Measurements from ENCODE around the gene CSGALNACT2. TPM values are rescaled to one million over a fixed set of nuclear protein-coding genes. Genes with fewer than 3 reads are reported as not detected.
A peak's percentile ranks its signal among the peaks of the same experiment; 100 is the strongest.

The CSGALNACT2 gene
- total RNA-seq, 1 experiment from 2014 or later = 8.9 TPM

DNA sequence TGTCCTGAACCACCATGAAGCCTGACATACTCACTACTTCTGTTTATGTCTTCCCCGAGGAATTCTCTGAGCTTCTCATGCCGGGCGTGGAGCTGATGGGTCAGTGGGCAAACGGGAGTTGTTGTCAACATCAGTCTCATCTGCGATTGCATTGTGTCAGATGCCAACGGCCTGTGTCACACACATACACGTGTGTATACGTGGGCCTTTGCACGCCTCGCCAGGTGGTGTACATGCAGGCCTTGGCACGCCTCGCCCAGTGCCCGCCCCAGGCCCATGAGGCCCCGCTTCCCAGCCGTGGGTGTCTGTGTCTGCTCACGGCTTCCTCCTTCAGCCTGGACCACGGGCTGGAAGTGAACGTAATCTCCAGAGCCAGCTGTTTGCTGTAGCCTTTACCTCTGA lies 7.5 kb upstream of the CSGALNACT2 start:
- Mint-ChIP-seq H3K4me1 (peaks cover 8 to 9% of the 10 kb centered on the region in 2 experiments), H3K27me3 (ENCODE audit: low read depth) (peaks cover 2% of the 10 kb centered on the region), H3K4me3 (no peak overlapping the region), H3K27ac (no peak overlapping the region; a peak in 1 of 7 replicates), H3K36me3 (ENCODE audit: insufficient read depth in 1 of 3, low read depth in 3 of 3) (peaks cover 0 to 2% (median 0%) of the 10 kb centered on the region in 3 experiments; a peak in 2 of 7 replicates), H3K9me3 (no peaks in the 10 kb centered on the region)
- H2AK5ac ChIP-seq (ENCODE audit: insufficient read length, low read length) = no peak overlapping the region
- H2BK120ac ChIP-seq (ENCODE audit: low read depth, low read length, poor library complexity, severe bottlenecking) = no peak overlapping the region
- no peaks in the 10 kb centered on the region for H4K20me1 ChIP-seq (ENCODE audit: control insufficient read depth, insufficient read depth, insufficient read length)
- no peaks in the 10 kb centered on the region for H3K79me2 ChIP-seq (ENCODE audit: insufficient read depth, low read length)
- H4K8ac ChIP-seq (replicated peaks; ENCODE audit: insufficient read length, low read depth, low read length) = no peak overlapping the region
- H3K18ac ChIP-seq (ENCODE audit: insufficient read length, low read depth, low read length) = no peak overlapping the region
- H3K4me2 ChIP-seq (ENCODE audit: insufficient read depth, insufficient read length, low read length) = no peak overlapping the region
- H2BK20ac ChIP-seq (ENCODE audit: low read depth, low read length, poor library complexity, severe bottlenecking) = no peak overlapping the region
- no peak overlapping the region for H4K91ac ChIP-seq (ENCODE audit: insufficient read length, low read depth, low read length)
- H3K27ac ChIP-seq (ENCODE audit: insufficient read length, low read depth, low read length) = no peak overlapping the region
- H3K23ac ChIP-seq (ENCODE audit: insufficient read length, low read depth, low read length) = no peak overlapping the region
- no peak overlapping the region for H3K4ac ChIP-seq (ENCODE audit: low read depth, low read length)
- H3K27me3 ChIP-seq (ENCODE audit: insufficient read depth, low read length) = no peaks in the 10 kb centered on the region
- WGBS (ENCODE audit: extremely low coverage, insufficient read length, low lambda C conversion rate) = no CpG with 5 or more reads among the region's 18 CpGs
- no peak overlapping the region for H2BK5ac ChIP-seq (ENCODE audit: insufficient read length, low read length)
- H3K9ac ChIP-seq (ENCODE audit: extremely low read depth, insufficient read length, low read length) = no peak overlapping the region
- H2AFZ ChIP-seq (ENCODE audit: low read length) = no peak overlapping the region
- H2BK12ac ChIP-seq (ENCODE audit: insufficient read length, low read depth, low read length) = no peak overlapping the region
- TF ChIP-seq, protein P1, sequence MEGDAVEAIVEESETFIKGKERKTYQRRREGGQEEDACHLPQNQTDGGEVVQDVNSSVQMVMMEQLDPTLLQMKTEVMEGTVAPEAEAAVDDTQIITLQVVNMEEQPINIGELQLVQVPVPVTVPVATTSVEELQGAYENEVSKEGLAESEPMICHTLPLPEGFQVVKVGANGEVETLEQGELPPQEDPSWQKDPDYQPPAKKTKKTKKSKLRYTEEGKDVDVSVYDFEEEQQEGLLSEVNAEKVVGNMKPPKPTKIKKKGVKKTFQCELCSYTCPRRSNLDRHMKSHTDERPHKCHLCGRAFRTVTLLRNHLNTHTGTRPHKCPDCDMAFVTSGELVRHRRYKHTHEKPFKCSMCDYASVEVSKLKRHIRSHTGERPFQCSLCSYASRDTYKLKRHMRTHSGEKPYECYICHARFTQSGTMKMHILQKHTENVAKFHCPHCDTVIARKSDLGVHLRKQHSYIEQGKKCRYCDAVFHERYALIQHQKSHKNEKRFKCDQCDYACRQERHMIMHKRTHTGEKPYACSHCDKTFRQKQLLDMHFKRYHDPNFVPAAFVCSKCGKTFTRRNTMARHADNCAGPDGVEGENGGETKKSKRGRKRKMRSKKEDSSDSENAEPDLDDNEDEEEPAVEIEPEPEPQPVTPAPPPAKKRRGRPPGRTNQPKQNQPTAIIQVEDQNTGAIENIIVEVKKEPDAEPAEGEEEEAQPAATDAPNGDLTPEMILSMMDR (conservative IDR thresholded peaks at IDR 0.05) = no peak
- H3K79me1 ChIP-seq (ENCODE audit: insufficient read depth, low read depth, low read length, poor library complexity, severe bottlenecking) = no peaks in the 10 kb centered on the region
- H2BK15ac ChIP-seq (ENCODE audit: low read depth, low read length) = no peak overlapping the region
- peak; percentile 20 for DNase-seq
- H3K14ac ChIP-seq (ENCODE audit: insufficient read depth, low read length) = no peak overlapping the region
- no peak overlapping the region for H3K56ac ChIP-seq (ENCODE audit: insufficient read length, low read depth, low read length)
- H3K9me3 ChIP-seq (ENCODE audit: control insufficient read depth, low read depth, low read length) = no peaks in the 10 kb centered on the region
- no peak overlapping the region for H3T11ph ChIP-seq (ENCODE audit: low read length)
- no peaks in the 10 kb centered on the region for H3K23me2 ChIP-seq (ENCODE audit: insufficient read length, low read depth, low read length, poor library complexity, severe bottlenecking)
- H4K5ac ChIP-seq (ENCODE audit: insufficient read length, low read depth, low read length) = no peak overlapping the region
- no peaks in the 10 kb centered on the region; the same call in 1 of the 2 replicates for H3K4me1 ChIP-seq (ENCODE audit: insufficient read depth, low read length)
